Heart left ventricle (tissue), 16 donors: ENCODE measurements around the gene SCRN2. TPM values are rescaled to one million over a fixed set of nuclear protein-coding genes. Genes with fewer than 3 reads are reported as not detected.

ENCODE experiments used
- ATAC-seq, 4 donors: fragments of 200-7000 bp; cut with Tn5 transposase; one replicate each; pipeline ENCODE4 v1.9.1; 2020 to 2022; ENCODE audit warnings: moderate library complexity in 4 of 4, mild to moderate bottlenecking in 3 of 4, moderate number of reproducible peaks in 1 of 4
- DNase-seq, 5 donors: peaks; one replicate each; pipeline ENCODE4 v3.0.0-alpha.2; 2020
- H3K27ac ChIP-seq, 12 donors: fragments of 200-600 bp; sonication (generic) in 4 of 12; one replicate each; pipeline versions ENCODE4 v1.5.0 to v1.8.0; 2016 to 2022; ENCODE audit warnings: mild to moderate bottlenecking in 2 of 12
- H3K27me3 ChIP-seq, 9 donors: fragments of 200-600 bp; sonication (generic) in 2 of 9; one replicate each; pipeline versions ENCODE4 v1.5.1 to v1.8.0; 2016 to 2022; ENCODE audit warnings: mild to moderate bottlenecking in 3 of 9
- H3K36me3 ChIP-seq, 9 donors: fragments of 200-600 bp; sonication (generic) in 2 of 9; one replicate each; pipeline versions ENCODE4 v1.5.0 to v1.8.0; 2018 to 2022; ENCODE audit warnings: mild to moderate bottlenecking in 2 of 9
- H3K4me1 ChIP-seq, 12 donors: fragments of 200-600 bp; sonication (generic) in 4 of 12; one replicate each; pipeline versions ENCODE4 v1.5.0 to v1.8.0; 2016 to 2022; ENCODE audit warnings: mild to moderate bottlenecking in 3 of 12
- H3K4me3 ChIP-seq, 12 donors: fragments of 200-600 bp; sonication (generic) in 4 of 12; one replicate each; pipeline versions ENCODE4 v1.5.0 to v1.8.0; 2017 to 2022; ENCODE audit warnings: mild to moderate bottlenecking in 9 of 12, moderate library complexity in 4 of 12
- H3K9me3 ChIP-seq, 12 donors: fragments of 200-600 bp; sonication (generic) in 4 of 12; one replicate each; pipeline versions ENCODE4 v1.5.0 to v1.8.0; 2016 to 2022; ENCODE audit warnings: mild to moderate bottlenecking in 1 of 12
- POLR2A ChIP-seq, 2 donors: fragments of 450-650 bp; IDR thresholded peaks; one replicate each; pipeline ENCODE4 v1.6.1; 2017; ENCODE audit warnings: antibody characterized with exemption in 2 of 2, mild to moderate bottlenecking in 2 of 2, moderate library complexity in 2 of 2
- WGBS, 4 donors: extraction: QIAGEN DNeasy Blood & Tissue Kit in 2 of 4; methylation state at CpG; one replicate each; pipeline versions ENCODE4 v1.1.5 to v1.1.7; 2013 to 2018; 5-methylcytosine and 5-hydroxymethylcytosine counted together
- intact Hi-C, 10 donors: fragments of 100-400 bp; cut with DNase I; formaldehyde crosslinking; loops; one replicate each; pipeline versions ENCODE4 v1.11.1 to v1.14.2; 2022
- polyA plus RNA-seq, 2 donors: library from polyadenylated mRNA; stranded (reverse); fragments of 200-250 nt; gene quantifications; one replicate each; pipeline ENCODE4 v1.2.3, GENCODE V29; 2013
- total RNA-seq, 9 donors: library from RNA; depleted of rRNA in 2 of 9; stranded (reverse); fragments of >200 nt in 2 of 9; fragmentation: NEBNext Ultra II Directional in 3 of 9; extraction: Animal tissue kit (Norgen Biotek cat#: 25700) in 3 of 9; gene quantifications; one replicate each; pipeline versions ENCODE4 v1.1.0 to v1.2.4, GENCODE V29; 2016 to 2023
- TF ChIP-seq, protein P1 (sequence below), 12 donors: fragments of 200-600 bp; sonication (generic) in 4 of 12; IDR thresholded peaks; one replicate each; pipeline versions ENCODE4 v1.5.0 to v1.8.0; 2018 to 2022; ENCODE audit warnings: antibody characterized with exemption in 12 of 12, mild to moderate bottlenecking in 5 of 12
- donor health status: ischemic (EF 13 %, LVEDD 7.1; RV severe dilation, severe dysfunction).
- donor health status: healthy with polysubstance abuse.
- donor health status: DM: no; HTN: yes; CAD: no.
- donor health status: DM: no; HTN: no; CAD: no.
- donor health status: ischemic (EF 25% LVEDD 6.9; RV normal size, moderate dysfunction).
- donor health status: ischemic (EF 25% LVEDD 5.7; RV mildly dilated, moderate dysfunction).
- donor health status: healthy.
- donor health status: DM: yes; HTN: yes; CAD: no.
- donor health status: ischemic (EF 35%, LVEDD 5.7; RV mildly dilated, moderate dysfunction).
- donor health status: nonischemic (EF 11% LVEDD 7.7; RV severe dilation, severe dysfunction).
- donor health status: DM: yes; HTN: yes; CAD: no.
- donor health status: PGD.
- donor health status: ischemic (EF 29% LVEDD 5.4; RV normal size, mild dysfunction).
- donor health status: nonischemic (EF 23%, LVEDD 6.1; RV moderate dilation, normal function).

Gene SCRN2
- total and polyA plus RNA-seq, 11 donors = 17.5 to 58.5 (median 33.9) TPM

DNA sequence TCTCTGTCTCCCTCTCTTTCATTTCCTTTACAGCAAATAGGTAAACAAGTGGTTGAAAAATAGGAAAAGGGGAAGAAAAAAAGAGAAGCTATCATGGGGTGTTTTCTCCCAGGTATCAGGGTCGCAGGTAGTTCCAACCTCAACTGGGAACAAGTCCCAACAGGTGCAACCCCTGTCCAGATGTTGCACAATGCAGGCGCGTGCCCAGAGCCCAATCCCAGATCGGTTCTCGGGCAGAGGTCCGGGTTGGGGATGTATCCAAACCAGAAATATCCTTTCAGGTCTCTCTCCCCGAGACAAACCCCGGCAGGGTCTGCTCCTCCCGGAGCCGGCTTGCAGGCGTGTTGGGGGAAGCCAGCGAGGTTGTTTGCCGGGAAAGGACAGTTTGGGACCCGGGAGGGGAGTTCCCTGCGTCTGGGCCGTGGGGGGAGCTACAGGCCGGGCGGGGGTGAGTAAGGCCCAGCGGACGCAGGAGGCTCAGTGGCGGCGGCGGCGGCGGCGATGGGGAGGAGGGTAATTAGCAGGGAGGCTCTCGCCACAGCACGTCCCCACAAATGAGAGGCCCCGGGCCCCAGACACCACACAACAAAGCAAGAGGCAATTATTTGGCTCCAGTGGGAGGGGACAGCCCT, 31.1 kb upstream of the SCRN2 start:
- 35 to 48% (median 45%) methylated on average over 29 of the region's 29 CpGs for WGBS, 4 donors
- no peak overlapping the region for H3K4me3 ChIP-seq
- H3K36me3 ChIP-seq = no peaks in the 10 kb centered on the region
- intact Hi-C loops = no loop called here
- TF ChIP-seq POLR2A (IDR thresholded peaks at IDR 0.05) = no peak
- TF ChIP-seq, protein P1, sequence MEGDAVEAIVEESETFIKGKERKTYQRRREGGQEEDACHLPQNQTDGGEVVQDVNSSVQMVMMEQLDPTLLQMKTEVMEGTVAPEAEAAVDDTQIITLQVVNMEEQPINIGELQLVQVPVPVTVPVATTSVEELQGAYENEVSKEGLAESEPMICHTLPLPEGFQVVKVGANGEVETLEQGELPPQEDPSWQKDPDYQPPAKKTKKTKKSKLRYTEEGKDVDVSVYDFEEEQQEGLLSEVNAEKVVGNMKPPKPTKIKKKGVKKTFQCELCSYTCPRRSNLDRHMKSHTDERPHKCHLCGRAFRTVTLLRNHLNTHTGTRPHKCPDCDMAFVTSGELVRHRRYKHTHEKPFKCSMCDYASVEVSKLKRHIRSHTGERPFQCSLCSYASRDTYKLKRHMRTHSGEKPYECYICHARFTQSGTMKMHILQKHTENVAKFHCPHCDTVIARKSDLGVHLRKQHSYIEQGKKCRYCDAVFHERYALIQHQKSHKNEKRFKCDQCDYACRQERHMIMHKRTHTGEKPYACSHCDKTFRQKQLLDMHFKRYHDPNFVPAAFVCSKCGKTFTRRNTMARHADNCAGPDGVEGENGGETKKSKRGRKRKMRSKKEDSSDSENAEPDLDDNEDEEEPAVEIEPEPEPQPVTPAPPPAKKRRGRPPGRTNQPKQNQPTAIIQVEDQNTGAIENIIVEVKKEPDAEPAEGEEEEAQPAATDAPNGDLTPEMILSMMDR (IDR thresholded peaks at IDR 0.05) = no peak
- no peak overlapping the region for H3K27ac ChIP-seq
- peak in 1 of 5 donors; percentile 60 for DNase-seq
- no peak for ATAC-seq
- H3K27me3 ChIP-seq = peaks cover 0 to 81% (median 18%) of the 10 kb centered on the region in 9 donors
- peaks cover 0 to 8% (median 0%) of the 10 kb centered on the region in 12 donors for H3K4me1 ChIP-seq
- no peaks in the 10 kb centered on the region for H3K9me3 ChIP-seq

DNA sequence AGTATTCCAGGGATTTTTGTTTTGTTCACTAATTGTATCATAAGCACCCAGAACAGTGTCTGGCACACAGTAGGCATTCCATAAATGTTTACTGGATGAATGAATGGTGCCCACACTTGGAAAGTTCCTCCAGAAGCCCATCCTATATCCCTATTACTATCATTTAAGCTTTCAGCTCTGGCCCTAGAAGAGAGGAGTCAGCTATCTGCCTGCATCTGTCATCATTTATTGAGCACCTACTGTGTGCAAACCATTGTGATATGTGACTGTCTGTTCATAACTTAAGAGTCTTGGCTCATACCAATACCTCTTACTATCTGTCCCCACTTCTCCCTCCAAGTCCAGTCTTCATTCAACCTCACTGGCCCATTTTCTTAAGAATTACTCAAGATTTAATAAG, 30.0 kb upstream of the SCRN2 start:
- TF ChIP-seq POLR2A (IDR thresholded peaks at IDR 0.05) = no peak
- TF ChIP-seq, protein P1 (IDR thresholded peaks at IDR 0.05) = no peak
- Histone ChIP-seq H3K9me3 (no peaks in the 10 kb centered on the region), H3K36me3 (no peaks in the 10 kb centered on the region), H3K27me3 (peaks cover 0 to 71% (median 18%) of the 10 kb centered on the region in 9 donors), H3K4me3 (no peak overlapping the region), H3K27ac (no peak overlapping the region), H3K4me1 (peaks cover 0 to 8% (median 0%) of the 10 kb centered on the region in 12 donors)
- intact Hi-C loops = no loop called here
- no peak for DNase-seq
- no peak for ATAC-seq

DNA sequence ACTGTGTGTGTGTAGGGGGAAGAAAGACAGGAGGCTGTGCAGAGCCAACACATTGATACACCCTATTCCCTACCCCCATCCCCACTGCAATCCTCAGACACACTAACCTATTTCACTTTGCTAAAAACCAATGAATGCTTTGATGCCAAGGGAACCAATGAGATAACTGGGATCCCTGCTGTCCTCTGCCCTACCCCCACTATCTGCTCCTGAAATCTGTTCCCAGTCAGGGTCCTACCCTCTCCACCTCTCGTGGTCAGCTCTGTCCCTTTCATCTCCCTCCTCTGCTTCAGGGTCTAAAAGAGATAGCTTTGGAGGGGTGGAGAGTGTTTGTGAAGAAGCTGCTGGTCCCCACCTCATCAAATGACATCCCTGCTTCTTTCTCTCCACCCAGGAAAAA, 29.0 kb upstream of the SCRN2 start:
- H3K4me3 ChIP-seq = no peak overlapping the region
- no peak overlapping the region for H3K27ac ChIP-seq
- no peak for TF ChIP-seq POLR2A (IDR thresholded peaks at IDR 0.05)
- TF ChIP-seq, protein P1 (IDR thresholded peaks at IDR 0.05) = no peak
- peaks cover 0 to 61% (median 18%) of the 10 kb centered on the region in 9 donors for H3K27me3 ChIP-seq
- no peaks in the 10 kb centered on the region for H3K36me3 ChIP-seq
- H3K9me3 ChIP-seq = no peaks in the 10 kb centered on the region
- ATAC-seq (no peak), DNase-seq (no peak)
- WGBS, 4 donors = 9 to 53% (median 41%) methylated on average over 1 of the region's 1 CpG
- H3K4me1 ChIP-seq = peaks cover 0 to 8% (median 0%) of the 10 kb centered on the region in 12 donors
- intact Hi-C loops = no loop called here

DNA sequence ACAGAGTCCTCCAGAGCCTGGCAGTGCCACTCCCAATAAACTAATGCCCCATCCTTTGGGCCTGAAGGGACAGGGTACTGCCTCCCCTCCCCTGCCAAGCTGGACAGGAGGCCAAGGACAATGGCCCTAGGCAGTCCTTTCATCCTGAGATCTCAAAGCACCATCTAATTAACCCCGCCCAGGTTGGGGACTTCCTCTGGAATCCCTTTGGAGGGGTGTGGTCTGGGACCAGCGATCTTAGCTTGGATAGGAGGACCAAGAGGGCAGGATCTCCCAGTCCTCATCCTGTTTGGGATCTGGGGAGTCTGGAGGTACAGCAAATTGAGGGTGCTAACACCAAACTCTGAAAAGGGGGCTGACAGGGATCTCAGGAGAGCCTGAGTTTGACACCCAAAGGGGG, 28.0 kb upstream of the SCRN2 start:
- intact Hi-C loops = no loop called here
- DNase-seq (peak in 1 of 5 donors; percentile 42), ATAC-seq (no peak)
- no peaks in the 10 kb centered on the region for H3K36me3 ChIP-seq
- no peaks in the 10 kb centered on the region for H3K9me3 ChIP-seq
- no peak overlapping the region for H3K27ac ChIP-seq
- WGBS, 4 donors = 31 to 56% (median 49%) methylated on average over 2 of the region's 2 CpGs
- no peak overlapping the region for H3K4me3 ChIP-seq
- H3K27me3 ChIP-seq = peaks cover 0 to 55% (median 18%) of the 10 kb centered on the region in 9 donors
- TF ChIP-seq POLR2A (IDR thresholded peaks at IDR 0.05) = no peak
- TF ChIP-seq, protein P1 (IDR thresholded peaks at IDR 0.05) = no peak
- peaks cover 0 to 8% (median 0%) of the 10 kb centered on the region in 12 donors for H3K4me1 ChIP-seq
